HTERT RPE-1 (cell line): ENCODE results near the gene PDE3B.
"Not testable (repeated sequence)": the region's sequence is repeated elsewhere in the genome, so short reads cannot be mapped to it uniquely, and the experiment has no call there.

Source experiments
- in situ Hi-C: fragments of 300-500 bp; cut with MboI; formaldehyde crosslinking; loops from 4 replicates; pipeline ENCODE4 v1.14.3; 2020; ENCODE audit warnings: low sequenced_read_pairs

PDE3B gene

GRCh38 chr11:14742849-14743559 is 99.4 kb downstream of the PDE3B start:
- in situ Hi-C loops, result no loop called here

GRCh38 chr11:14743667-14744066 is 100.1 kb downstream of the PDE3B start:
- in situ Hi-C loops, result not testable (repeated sequence)

GRCh38 chr11:14746857-14747395 is 103.3 kb downstream of the PDE3B start:
- in situ Hi-C loops, result no loop called here

- in situ Hi-C loops, result no loop called here
Observed at GRCh38 chr11:14748090-14748489, 104.5 kb downstream of the PDE3B start.

GRCh38 chr11:14750911-14751310 is 107.3 kb downstream of the PDE3B start:
- in situ Hi-C loops, result no loop called here

- in situ Hi-C loops, result no loop called here
Observed at GRCh38 chr11:14751975-14752407, 108.4 kb downstream of the PDE3B start.

- in situ Hi-C loops, result no loop called here
Observed at GRCh38 chr11:14755140-14755539, 111.5 kb downstream of the PDE3B start.

- in situ Hi-C loops, result no loop called here
Observed at GRCh38 chr11:14756349-14756748, 112.7 kb downstream of the PDE3B start.

GRCh38 chr11:14759300-14760012 is 115.9 kb downstream of the PDE3B start:
- in situ Hi-C loops, result not testable (repeated sequence)

- in situ Hi-C loops, result no loop called here
Observed at GRCh38 chr11:14764179-14764578, 120.6 kb downstream of the PDE3B start.

- in situ Hi-C loops, result no loop called here
Observed at GRCh38 chr11:14764579-14765527, 121.2 kb downstream of the PDE3B start.

GRCh38 chr11:14766585-14766984 is 123.0 kb downstream of the PDE3B start:
- in situ Hi-C loops, result no loop called here

- in situ Hi-C loops, result no loop called here
Observed at GRCh38 chr11:14768526-14769188, 125.1 kb downstream of the PDE3B start.

- in situ Hi-C loops, result no loop called here
Observed at GRCh38 chr11:14773755-14774154, 130.2 kb downstream of the PDE3B start.

GRCh38 chr11:14774721-14775120 is 131.1 kb downstream of the PDE3B start:
- in situ Hi-C loops, result no loop called here

GRCh38 chr11:14775897-14776296 is 132.3 kb downstream of the PDE3B start:
- in situ Hi-C loops, result no loop called here

- in situ Hi-C loops, result not testable (repeated sequence)
Observed at GRCh38 chr11:14778460-14778859, 134.9 kb downstream of the PDE3B start.

GRCh38 chr11:14783788-14784187 is 140.2 kb downstream of the PDE3B start:
- in situ Hi-C loops, result no loop called here

GRCh38 chr11:14784230-14784629 is 140.6 kb downstream of the PDE3B start:
- in situ Hi-C loops, result no loop called here

- in situ Hi-C loops, result no loop called here
Observed at GRCh38 chr11:14789879-14790484, 146.4 kb downstream of the PDE3B start.
